ENCODE results near the gene BRICD5.

DNA sequence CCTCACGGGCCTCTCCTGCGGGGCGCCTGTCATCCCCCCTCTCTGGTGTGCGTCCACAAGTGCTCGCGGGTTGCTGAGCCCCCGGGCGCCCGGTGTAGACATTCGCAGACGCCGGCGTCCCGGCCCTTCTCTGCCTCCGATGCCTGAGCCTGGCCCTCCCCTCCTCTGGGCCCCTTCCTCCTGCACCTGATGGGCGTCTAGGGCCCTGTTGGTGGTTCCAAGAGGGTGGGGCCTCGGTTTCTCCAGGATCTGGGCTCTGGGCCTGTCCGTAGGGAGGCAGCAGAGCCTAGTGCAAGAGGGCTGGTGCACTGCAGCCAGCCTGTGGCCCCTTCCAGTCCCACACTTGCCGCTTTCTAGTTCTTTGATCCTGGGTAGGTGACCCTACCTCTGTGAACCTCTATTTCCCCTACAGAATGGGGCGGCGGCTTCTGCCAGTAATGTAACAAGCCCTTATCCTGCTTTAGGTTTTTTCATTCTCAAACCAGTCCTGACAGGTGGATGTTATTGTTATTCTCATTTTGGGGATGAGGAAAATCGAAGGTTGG, 13.4 kb upstream of the BRICD5 start:
- no peak for TF ChIP-seq ZNF280B (CRISPR knock-in tag; IDR thresholded peaks at IDR 0.05; ENCODE audit: borderline replicate concordance)
- TF ChIP-seq, protein P1, sequence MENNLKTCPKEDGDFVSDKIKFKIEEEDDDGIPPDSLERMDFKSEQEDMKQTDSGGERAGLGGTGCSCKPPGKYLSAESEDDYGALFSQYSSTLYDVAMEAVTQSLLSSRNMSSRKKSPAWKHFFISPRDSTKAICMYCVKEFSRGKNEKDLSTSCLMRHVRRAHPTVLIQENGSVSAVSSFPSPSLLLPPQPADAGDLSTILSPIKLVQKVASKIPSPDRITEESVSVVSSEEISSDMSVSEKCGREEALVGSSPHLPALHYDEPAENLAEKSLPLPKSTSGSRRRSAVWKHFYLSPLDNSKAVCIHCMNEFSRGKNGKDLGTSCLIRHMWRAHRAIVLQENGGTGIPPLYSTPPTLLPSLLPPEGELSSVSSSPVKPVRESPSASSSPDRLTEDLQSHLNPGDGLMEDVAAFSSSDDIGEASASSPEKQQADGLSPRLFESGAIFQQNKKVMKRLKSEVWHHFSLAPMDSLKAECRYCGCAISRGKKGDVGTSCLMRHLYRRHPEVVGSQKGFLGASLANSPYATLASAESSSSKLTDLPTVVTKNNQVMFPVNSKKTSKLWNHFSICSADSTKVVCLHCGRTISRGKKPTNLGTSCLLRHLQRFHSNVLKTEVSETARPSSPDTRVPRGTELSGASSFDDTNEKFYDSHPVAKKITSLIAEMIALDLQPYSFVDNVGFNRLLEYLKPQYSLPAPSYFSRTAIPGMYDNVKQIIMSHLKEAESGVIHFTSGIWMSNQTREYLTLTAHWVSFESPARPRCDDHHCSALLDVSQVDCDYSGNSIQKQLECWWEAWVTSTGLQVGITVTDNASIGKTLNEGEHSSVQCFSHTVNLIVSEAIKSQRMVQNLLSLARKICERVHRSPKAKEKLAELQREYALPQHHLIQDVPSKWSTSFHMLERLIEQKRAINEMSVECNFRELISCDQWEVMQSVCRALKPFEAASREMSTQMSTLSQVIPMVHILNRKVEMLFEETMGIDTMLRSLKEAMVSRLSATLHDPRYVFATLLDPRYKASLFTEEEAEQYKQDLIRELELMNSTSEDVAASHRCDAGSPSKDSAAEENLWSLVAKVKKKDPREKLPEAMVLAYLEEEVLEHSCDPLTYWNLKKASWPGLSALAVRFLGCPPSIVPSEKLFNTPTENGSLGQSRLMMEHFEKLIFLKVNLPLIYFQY (CRISPR knock-in tag; IDR thresholded peaks at IDR 0.05; ENCODE audit: borderline replicate concordance) = no peak
- TF ChIP-seq CTCF (CRISPR knock-in tag; IDR thresholded peaks at IDR 0.05) = peak; percentile 72
- TF ChIP-seq, protein P2, sequence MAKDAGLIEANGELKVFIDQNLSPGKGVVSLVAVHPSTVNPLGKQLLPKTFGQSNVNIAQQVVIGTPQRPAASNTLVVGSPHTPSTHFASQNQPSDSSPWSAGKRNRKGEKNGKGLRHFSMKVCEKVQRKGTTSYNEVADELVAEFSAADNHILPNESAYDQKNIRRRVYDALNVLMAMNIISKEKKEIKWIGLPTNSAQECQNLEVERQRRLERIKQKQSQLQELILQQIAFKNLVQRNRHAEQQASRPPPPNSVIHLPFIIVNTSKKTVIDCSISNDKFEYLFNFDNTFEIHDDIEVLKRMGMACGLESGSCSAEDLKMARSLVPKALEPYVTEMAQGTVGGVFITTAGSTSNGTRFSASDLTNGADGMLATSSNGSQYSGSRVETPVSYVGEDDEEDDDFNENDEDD (CRISPR knock-in tag; IDR thresholded peaks at IDR 0.05; ENCODE audit: borderline replicate concordance) = peak; percentile 33; the same call in 1 of the 2 replicates
- TF ChIP-seq, protein P3, sequence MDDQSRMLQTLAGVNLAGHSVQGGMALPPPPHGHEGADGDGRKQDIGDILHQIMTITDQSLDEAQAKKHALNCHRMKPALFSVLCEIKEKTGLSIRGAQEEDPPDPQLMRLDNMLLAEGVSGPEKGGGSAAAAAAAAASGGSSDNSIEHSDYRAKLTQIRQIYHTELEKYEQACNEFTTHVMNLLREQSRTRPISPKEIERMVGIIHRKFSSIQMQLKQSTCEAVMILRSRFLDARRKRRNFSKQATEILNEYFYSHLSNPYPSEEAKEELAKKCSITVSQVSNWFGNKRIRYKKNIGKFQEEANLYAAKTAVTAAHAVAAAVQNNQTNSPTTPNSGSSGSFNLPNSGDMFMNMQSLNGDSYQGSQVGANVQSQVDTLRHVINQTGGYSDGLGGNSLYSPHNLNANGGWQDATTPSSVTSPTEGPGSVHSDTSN (CRISPR knock-in tag; IDR thresholded peaks at IDR 0.05; ENCODE audit: borderline replicate concordance) = no peak
- TF ChIP-seq POGK (CRISPR knock-in tag; conservative IDR thresholded peaks at IDR 0.05) = no peak
- TF ChIP-seq ZMYM4 (CRISPR knock-in tag; IDR thresholded peaks at IDR 0.05) = no peak
- TF ChIP-seq KLF6 (CRISPR knock-in tag; IDR thresholded peaks at IDR 0.05) = no peak
